NCI-H345 (cell line): ENCODE results near the gene ZSCAN10.

Experiments used
- DNase-seq: peaks from one replicate; lab custom pipeline; 2025; lab: John Stamatoyannopoulos, UW

ZSCAN10 gene

DNA sequence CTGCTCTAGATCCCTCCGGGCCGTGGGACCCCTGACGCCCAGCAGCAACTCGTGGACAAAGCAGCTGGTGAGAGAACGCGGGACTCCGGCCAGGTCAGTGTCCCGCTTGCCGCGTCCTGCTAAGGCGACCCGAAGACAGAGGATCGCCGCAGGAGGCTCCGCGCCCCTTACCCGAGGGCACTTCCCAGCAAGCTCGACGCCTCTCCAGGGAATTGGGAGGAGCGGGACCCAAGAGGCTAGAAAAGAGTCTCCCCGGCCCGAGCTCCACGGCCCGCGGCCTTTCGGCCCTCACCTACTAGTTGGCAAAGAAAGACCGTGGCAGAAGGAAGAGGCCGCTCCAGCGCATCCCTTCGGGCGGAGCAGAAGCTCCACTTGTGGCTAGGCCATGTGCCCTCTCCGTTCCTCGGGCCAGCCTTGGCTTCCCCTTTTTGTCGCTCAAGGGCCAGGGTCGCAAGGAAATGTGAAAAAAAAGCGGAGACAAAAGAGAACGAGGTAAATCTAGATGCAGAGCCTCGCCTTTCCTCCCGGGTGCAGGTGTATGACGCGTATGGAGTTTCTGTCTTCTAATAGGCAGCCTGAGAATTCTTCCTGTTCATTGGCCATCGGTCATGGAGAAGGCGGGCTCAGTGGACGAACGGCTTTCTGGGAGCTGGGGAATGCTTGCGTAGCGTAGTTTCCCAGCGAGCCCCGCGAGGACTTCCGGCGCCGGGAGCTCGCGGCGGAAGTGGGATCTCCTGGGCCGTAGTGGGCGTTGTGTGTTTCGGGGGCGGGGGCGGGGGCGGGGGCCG is 35.4 kb upstream of the ZSCAN10 start, which contains the start of gene ZNF213:
Gene ZNF213 (plus strand): TSS at position 692 of the 788 bp plus-strand sequence. CDS start 2,252 bp downstream, outside the sequence.
- DNase-seq, result peak; percentile 99

DNA sequence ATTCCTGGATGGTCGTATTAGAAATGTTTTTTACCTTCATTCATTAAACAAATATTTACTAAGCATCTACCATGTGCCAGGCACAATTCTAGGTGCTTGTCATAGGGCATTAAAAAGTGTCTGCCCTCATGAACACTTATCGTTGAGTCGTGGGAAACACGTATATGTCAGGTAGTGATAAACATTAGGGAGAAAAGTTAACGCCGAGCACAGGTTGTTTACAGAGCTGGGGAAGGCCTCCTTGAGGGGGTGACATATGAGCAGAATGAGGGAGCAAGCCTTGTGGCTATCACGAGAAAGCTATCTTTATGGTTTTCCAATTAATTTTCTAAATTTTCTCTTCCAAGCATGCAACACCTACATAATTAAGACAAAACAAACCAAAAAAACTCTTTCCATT is 34.8 kb upstream of the ZSCAN10 start:
- DNase-seq, result peak; percentile 6

DNA sequence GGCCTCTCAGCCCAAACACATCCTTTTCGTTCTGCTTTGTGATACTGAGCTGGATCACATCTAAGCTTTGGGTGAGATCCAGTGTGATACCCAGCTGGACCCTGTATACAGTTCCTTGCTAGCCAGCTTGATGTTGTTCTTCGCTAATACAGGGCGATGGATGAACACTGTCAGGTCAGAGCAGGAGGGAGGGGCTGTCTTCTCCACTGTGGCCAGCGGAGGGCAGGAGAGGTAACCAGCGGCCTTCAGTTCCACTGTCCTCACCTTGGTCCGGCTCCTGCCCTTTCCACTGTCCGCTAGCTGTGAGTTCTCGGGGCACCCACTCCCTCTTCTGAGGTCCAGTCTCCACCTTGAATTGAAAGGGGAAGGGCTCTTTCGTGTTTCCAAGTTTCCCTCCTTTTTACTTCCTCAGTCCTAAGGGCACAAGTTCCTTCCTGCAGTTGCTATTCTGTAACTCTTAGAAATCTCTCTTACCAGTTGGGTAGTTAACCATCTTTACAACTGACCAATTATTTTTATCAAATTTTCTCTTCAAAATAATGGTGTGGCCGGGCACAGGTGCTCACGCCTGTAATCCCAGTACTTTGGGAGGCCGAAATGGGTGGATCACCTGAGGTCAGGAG is 32.8 kb upstream of the ZSCAN10 start:
- peak; percentile 39 for DNase-seq

DNA sequence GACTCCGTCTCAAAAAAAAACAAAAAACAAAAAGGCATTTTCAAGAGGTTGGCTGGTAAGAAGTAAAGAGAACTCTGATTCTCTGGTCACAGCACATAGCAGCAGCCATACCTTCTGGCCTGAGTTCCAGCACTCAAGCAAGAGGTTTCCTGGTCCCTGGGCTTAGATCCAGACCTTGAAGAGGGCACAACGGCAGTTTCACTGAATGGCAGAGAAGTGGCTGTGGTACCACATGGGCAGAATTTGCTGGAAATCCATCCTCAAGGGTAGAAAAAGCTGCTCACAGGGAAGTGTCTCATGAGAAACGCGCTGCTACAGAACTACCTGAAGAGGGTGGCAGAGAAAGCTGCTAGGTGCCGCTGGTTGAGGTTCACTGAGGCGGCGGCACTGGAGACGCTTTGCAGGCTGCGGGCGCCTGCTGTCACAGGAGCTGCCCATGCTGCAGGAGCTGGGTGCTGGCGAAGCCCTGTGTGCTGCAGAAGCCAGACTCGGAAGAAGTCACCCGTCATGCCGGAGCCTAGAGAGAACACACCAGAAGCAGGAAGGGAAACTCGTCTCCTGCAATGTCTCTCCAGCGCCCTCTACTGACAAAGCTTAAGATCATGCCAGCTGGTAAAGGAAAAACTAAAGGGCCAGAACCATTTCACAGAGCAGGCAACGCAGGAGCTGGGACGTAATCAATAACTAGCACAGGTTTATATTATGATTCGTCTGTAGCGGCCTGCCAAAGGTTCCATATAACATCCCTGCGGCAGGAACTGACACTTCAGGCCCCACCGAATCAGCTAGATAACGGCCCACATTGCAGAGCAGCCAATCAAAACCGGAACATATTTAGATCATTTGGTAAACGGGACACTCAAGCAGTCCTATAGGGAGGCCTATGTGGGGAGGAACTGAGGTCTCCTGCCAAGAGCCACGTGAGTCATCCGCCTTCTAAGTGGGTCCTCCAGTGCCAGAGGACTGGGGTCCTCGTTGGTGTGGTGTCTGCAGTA is 30.3 kb upstream of the ZSCAN10 start:
- peak; percentile 83 for DNase-seq

DNA sequence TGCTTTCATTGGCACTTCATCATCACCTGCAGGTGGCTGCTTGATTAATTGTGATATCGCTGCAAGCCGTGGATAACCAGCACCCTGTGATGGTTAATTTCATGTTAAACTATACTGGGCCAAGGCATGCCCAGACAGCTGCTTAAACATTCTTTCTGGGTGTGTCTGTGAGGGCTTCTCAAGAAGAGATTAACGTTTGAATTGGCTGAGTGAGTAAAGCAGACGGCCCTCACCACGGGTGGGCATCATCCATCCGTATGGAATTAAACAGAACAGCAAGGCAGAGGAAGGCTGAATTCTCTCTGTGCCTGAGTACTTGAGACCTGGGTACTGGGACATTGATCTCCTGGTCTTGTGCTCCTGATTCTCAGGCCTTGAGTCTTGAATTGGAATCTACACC is 28.7 kb upstream of the ZSCAN10 start:
- peak; percentile 83 for DNase-seq

DNA sequence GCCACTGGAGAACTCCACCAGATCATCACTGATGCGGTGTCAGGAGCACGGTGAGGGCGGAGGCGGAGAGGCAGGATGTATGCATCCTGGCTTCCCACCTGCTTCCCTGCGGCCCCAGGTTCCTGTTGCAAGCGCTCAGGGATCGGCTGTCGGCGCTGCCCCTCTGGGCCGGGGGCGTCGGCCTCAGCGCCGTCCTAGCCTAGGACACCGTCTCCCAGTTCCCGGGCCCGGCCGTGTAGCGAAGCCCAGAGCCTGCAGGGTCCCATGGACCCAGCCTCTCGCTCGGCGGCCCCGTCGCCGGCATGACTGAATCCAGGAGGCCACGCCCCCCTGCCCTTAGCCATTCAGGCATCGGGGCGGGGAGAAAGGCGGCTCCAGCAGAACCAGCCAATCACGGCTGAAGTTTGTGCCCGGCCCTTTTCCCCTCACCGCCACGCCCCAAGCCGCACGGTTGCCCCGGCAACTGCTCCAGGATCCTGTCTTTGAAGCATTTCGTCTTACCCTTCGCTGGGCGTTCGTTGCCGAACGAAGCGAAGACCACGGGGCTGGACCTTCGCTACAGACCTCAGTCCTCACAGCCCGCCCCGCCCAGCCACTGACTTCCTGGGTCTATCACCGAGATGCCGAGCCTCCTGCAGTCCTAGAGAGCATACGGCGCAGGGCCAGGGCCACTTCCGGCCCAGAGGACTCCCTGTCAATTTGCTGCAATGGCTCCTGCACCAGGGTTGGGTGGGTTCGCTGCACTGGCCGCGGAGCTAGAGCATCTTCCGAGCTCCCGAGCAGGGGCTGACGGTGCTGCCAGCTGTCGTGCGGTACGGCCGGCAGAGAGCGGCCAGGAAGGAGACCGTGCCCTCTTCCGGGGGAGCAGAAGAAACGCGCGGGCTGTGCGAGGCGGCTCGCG is 25.1 kb upstream of the ZSCAN10 start:
- peak; percentile 96 for DNase-seq

DNA sequence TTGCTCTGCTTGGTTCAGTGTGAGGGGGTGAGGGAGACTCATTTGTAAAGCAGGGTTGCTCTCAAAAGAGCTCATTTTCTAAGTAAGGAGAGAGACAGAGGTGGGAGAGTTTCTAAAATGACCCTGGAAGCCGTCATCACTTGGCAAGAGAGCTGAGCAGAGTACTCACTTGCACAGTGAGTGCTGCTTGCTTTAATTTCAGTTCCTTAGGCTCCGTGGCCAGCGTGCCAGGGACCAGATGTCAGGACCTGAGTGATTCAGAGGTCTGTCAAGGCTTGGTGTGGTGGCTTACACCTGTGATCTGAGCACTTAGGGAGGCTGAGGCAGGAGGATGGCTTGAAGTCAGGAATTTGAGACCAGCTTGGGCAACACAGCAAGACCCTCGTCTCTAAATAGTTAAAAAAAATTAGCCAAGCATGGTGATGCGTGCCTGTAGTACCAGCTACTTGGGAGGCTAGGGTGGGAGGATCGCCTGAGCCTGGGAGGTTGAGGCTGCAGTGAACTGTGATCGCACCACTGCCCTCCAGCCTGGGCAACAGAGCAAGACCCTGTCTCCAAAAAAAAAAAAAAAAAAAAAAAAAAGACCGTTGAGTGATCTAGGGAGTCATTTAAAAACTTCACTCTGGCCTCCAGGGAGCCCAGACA is 24.0 kb upstream of the ZSCAN10 start:
- no peak for DNase-seq

DNA sequence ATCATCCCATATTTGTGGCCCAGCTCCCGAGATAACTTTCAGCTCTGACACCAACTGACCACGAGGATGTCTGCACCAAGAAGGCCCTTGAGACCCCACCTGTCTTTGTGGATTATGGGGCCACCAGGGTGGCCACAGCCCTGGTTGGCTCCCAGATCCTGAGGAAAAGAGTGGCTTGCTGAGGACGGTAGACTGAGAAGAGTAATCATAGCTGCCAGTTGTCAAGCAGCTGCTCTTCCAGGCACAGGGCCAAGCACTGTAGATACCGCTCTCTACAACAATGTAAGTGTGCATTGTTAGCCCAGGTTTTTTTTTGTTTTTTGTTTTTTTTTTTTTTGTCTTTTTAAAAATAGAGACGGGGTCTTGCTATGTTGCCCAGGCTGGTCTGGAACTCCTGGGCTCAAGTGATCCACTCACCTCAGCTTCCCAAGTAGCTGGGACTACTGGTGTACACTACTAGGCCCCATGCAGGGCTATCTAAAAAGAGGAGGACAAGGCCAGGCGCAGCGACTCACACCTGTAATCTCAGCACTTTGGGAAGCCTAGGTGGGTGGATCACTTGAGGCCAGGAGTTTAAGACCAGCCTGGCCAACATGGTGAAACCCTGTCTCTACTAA is 22.9 kb upstream of the ZSCAN10 start:
- DNase-seq, result peak; percentile 57

DNA sequence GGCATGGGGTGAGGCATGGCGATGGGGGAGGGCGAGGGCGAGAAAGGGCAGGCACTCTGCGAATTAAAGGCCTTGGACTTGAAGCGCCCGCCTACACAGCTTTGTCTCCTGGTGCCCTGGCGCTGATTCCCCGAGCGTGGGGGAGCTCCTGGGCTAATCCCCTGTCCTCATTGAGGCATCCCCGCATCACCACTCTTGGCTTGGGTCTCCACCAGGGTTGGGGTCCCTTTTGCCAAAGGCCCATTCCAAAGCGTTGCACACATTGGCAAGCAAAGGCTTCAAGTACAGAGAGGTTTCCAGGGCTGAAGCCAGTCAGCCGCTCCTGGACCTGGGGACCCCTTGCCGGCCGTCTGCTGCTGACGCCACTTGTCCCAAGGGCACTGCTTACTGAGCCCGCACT is 21.3 kb upstream of the ZSCAN10 start:
- DNase-seq, result no peak

DNA sequence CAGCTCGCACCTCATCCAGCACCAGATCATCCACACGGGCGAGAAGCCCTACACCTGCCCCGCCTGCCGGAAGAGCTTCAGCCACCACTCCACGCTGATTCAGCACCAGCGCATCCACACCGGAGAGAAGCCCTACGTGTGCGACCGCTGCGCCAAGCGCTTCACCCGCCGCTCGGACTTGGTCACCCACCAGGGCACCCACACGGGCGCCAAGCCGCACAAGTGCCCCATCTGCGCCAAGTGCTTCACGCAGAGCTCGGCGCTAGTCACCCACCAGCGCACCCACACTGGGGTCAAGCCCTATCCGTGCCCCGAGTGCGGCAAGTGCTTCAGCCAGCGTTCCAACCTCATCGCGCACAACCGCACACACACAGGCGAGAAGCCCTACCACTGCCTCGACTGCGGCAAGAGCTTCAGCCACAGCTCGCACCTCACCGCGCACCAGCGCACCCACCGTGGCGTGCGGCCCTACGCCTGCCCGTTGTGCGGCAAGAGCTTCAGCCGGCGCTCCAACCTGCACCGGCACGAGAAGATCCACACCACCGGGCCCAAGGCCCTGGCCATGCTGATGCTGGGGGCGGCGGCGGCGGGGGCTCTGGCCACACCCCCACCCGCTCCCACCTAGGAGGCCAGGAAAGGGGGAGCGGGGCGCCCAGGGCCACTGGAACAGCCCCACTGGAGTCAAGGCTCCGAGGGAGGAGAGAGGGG is 20.8 kb upstream of the ZSCAN10 start:
- no peak for DNase-seq

DNA sequence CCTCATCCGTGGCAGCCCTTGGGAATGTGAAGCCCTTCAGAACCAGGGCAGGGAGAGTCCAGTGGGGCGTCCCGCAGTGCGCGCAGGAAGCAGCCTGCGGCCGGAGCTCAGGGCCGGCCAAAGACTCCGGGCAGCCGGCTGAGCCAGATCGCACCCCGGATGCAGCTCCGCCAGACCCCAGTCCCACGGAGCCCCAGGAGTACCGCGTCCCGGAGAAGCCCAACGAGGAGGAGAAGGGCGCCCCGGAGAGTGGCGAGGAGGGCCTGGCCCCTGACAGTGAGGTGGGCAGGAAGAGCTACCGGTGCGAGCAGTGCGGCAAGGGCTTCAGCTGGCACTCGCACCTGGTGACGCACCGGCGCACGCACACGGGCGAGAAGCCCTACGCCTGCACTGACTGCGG is 20.2 kb upstream of the ZSCAN10 start:
- no peak for DNase-seq

DNA sequence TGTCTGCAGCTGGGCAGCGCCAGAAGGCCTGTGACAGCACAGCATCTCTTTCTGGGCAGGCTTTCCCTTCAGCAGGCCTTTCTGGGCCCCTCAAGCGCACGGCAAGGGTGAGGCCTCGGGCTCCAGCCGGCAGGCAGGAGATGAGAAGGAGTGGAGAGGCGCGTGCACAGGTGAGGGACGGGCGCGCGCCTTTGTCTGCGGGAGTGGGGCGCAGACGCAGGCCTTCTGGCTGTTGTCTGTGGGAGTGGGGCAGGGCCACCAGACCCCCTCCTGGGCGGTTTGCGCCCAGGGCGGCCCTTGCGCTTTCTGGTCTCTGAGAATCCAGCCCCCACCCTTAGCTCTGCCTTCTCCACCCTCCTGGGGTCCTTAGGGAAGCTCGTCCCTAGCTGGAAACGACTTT is 19.8 kb upstream of the ZSCAN10 start:
- DNase-seq, result no peak

DNA sequence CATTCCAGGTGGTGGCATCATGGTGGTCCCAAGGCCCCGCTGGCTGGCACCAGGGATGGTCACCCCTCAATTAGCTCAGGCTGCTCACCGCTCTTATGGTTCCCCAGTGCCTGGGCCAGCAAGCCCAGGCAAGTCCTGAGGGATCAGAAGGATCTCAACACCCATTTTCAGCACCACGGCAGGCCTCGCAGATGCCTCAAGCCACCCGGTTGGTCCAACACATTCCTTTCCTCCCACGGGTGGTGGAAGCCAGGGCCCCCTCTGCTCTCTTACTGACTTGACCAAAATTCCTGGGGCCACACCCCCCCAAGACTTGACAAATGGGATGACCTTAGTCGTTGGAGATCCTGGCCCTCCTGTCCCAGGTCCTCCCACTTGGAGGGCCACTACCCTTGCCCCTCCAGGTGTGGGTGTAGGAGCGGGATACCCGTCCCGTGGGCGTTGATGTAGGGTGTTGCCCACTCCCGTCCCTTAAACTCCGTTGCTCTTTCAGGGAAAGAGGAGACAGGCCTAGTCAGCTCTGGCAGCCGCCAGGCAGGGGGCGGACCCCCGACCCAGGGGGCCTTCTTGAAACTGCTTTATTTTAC is 19.2 kb upstream of the ZSCAN10 start:
- no peak for DNase-seq

DNA sequence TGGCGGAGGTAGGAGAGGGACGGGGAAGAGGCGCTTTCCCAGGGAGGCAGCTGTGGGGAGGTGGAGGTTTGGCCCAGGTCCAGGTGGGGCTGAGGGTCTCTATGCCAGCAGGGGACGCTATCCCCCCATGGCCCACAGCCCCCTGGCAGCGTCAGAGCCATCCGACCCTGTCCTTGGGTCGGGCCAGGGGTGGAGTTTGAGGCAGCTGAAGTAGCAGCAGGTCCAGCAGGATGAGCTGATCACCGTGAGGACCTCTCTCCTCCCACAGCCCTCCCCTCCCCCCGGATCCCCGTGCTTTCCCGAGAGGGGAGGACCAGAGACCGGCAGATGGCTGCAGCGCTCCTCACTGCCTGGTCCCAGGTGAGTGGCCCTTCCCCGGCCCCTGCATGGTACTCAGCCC is 16.5 kb upstream of the ZSCAN10 start:
- no peak for DNase-seq

DNA sequence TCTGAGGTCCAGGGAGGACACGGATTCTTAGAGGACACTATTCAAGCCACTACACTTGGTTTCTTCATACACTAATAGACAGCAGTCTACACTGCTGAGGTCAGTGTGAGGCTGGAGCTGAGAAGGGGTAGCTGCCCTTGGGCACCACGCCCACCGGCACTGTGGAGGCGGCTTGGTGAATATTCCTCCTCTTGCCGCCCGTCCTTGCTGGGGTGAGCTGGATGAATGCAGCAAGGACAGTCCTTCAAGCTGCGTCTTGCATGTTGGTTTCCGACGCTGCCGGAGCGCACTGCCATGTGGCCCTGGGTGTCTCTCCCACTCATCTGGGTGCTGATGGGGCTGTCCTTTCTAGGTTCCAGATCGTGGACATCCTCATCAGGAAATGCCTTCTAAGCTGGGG is 15.9 kb upstream of the ZSCAN10 start:
- DNase-seq, result no peak

DNA sequence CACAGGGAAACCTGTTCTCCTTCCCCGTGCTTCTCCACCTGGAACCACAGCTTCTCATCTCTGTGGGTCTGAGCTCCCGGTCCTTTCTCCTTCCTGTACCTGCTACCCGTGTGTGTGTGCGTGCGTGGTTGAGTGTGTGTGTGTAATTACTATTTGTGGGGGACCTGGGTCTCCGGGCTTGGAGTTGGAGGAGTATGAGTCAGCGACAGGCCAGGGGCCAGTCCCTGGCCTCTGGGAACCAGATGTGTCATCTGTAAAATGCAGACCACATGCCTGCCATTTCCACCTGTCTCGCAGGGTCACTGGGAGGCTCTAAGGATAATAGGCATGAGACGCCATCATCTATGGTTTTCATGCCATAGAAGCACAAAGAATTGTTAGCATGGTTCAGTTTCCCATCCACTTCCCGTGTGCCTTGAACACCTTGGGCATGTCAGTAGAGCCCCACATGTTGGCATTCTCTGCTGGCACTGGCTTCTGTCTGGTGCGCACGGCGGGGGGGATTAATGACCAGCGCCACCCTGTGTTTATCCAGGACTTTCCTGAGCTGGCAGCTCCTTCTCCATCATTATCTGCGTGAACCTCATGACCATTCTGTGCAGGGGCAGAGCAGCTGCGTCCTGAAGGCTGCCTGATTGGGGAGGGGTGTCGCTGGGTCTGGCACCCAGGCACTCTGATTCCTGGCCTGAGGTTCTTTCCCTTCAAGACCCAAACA is 14.8 kb upstream of the ZSCAN10 start:
- no peak for DNase-seq

DNA sequence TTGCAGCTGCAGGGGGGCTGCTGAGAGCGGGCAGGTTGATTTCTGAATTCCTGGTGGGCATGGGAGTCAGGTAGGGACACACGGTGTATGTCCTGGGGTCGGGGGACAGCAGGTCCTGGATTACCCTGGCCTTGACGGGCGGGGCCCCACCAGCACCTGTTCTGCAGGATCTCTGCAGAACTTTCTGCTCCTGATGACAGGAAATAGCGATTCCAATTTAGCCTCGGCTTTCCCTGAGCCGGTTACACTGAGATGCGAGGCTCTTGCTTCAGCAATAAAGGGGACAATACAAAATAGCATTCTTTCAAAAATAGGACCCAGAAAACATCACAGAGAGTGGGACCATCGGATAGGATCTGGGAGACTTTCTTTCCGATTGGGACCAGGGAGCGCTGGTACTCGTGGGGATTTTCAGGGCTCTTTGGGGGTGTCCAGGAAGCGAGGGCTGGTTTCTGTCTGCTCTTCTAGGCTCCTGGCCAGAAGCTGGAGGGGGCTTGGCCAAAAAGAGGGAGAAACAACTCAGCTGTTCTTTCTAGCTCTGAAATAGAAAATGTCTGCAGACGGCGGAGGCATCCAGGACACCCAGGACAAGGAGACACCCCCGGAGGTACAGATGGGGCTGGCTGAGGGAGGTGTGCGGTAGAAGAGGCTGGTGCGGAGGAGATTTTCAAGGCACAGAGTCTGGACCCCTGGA is 13.9 kb upstream of the ZSCAN10 start:
- no peak for DNase-seq
